Psoas muscle (tissue), 8 donors: ENCODE data around the gene CDKN1B. TPM values are rescaled to one million over a fixed set of nuclear protein-coding genes. Genes with fewer than 3 reads are reported as not detected.

ENCODE experiments used
- ATAC-seq, 4 donors: fragments of 200-7000 bp; cut with Tn5 transposase; one replicate each; pipeline ENCODE4 v1.9.1; 2020; ENCODE audit warnings: moderate library complexity in 3 of 4, mild to moderate bottlenecking in 2 of 4
- DNase-seq, 2 donors: peaks; one replicate each; pipeline ENCODE4 v3.0.0-alpha.2; 2020
- H3K27ac ChIP-seq: fragments of 200-600 bp; one replicate; pipeline ENCODE4 v1.8.0; 2022
- H3K27me3 ChIP-seq, 3 donors: fragments of 200-600 bp in 1 of 3; one replicate each; pipeline versions ENCODE4 v1.6.1 to v1.8.0; 2013 to 2022; ENCODE audit warnings: low read length in 2 of 3, mild to moderate bottlenecking in 2 of 3, moderate library complexity in 1 of 3; ENCODE audit not compliant: insufficient read depth in 3 of 3
- H3K36me3 ChIP-seq, 2 donors: fragments of 200-600 bp in 1 of 2; one replicate each; pipeline versions ENCODE4 v1.6.1 to v1.8.0; 2013 to 2022; ENCODE audit warnings: low read depth in 1 of 2, mild to moderate bottlenecking in 1 of 2, moderate library complexity in 1 of 2; ENCODE audit not compliant: insufficient read depth in 1 of 2
- H3K4me1 ChIP-seq: fragments of 200-600 bp; one replicate; pipeline ENCODE4 v1.8.0; 2022
- H3K4me3 ChIP-seq: fragments of 200-600 bp; one replicate; pipeline ENCODE4 v1.8.0; 2022; ENCODE audit warnings: mild to moderate bottlenecking
- H3K9me3 ChIP-seq: fragments of 200-600 bp; one replicate; pipeline ENCODE4 v1.8.0; 2022
- WGBS, 3 donors: extraction: QIAGEN DNeasy Blood & Tissue Kit; methylation state at CpG; one replicate each; pipeline versions ENCODE4 v1.1.6 to v1.1.7; 2013; 5-methylcytosine and 5-hydroxymethylcytosine counted together
- intact Hi-C, 2 donors: fragments of 100-400 bp; cut with DNase I; formaldehyde crosslinking; loops; one replicate each; pipeline versions ENCODE4 v1.11.0 to v1.14.2; 2022
- polyA plus RNA-seq, 3 donors: library from polyadenylated mRNA; stranded (reverse); fragments of 200-250 nt; gene quantifications; one replicate each; pipeline ENCODE4 v1.2.3, GENCODE V29; 2013
- total RNA-seq, 4 donors: library from RNA; stranded (reverse); fragmentation: NEBNext Ultra II Directional in 2 of 4; extraction: Animal tissue kit (Norgen Biotek cat#: 25700) in 2 of 4; gene quantifications; one replicate each; pipeline versions ENCODE4 v1.2.1 to v1.2.4, GENCODE V29; 2021 to 2023
- TF ChIP-seq, protein P1 (sequence below): fragments of 200-600 bp; IDR thresholded peaks from one replicate; pipeline ENCODE4 v1.8.0; 2022; ENCODE audit warnings: antibody characterized with exemption
- donor health status: healthy with polysubstance abuse.
- donor health status: DM: no; HTN: no; CAD: no; lungs with moderate emphysema.
- donor health status: Bipolar disorder and iron deficiency.
- donor health status: healthy.
- donor health status: DM: yes; HTN: yes; CAD: no.
- donor health status: DM: no; HTN: no; CAD: no.
- donor health status: DM: no; HTN: no; CAD: no.
- donor health status: DM: yes; HTN: yes; CAD: no.

Gene CDKN1B
- total and polyA plus RNA-seq, 7 donors = 20.7 to 62.8 (median 38.3) TPM

DNA sequence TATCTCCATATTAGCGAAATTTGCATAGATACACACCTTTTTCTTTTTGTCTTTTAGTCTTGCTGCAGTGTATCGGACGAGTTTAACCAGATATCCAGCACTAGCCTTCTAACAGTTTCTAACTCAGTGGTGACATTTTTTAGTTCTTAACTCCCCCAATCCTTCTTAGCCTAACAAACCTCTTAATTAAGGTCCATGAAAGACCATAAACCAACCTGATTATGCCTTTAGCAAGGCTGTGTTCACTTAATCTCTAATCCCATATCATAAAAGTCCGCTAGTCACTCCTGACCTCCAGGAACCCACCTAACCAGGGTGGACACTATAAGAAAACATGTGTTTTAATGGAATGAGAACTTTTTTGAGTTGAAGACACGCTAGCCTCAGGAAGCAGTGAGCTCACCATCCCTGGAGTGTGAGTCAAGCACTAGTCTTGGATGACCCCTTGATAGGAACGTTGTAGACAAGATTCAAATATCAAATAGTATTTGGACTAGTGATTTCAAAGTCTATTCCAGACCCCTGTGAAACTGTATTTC lies 9.5 kb downstream of the CDKN1B start:
- DNase-seq (no peak), ATAC-seq (no peak)
- Histone ChIP-seq H3K9me3 (no peaks in the 10 kb centered on the region), H3K4me1 (peaks cover 19% of the 10 kb centered on the region), H3K27me3 (no peaks in the 10 kb centered on the region), H3K36me3 (peaks cover 0 to 7% of the 10 kb centered on the region in 2 donors), H3K4me3 (peak overlapping the region; percentile 84), H3K27ac (peak overlapping the region; percentile 93)
- intact Hi-C loops = no loop called here
- TF ChIP-seq, protein P1, sequence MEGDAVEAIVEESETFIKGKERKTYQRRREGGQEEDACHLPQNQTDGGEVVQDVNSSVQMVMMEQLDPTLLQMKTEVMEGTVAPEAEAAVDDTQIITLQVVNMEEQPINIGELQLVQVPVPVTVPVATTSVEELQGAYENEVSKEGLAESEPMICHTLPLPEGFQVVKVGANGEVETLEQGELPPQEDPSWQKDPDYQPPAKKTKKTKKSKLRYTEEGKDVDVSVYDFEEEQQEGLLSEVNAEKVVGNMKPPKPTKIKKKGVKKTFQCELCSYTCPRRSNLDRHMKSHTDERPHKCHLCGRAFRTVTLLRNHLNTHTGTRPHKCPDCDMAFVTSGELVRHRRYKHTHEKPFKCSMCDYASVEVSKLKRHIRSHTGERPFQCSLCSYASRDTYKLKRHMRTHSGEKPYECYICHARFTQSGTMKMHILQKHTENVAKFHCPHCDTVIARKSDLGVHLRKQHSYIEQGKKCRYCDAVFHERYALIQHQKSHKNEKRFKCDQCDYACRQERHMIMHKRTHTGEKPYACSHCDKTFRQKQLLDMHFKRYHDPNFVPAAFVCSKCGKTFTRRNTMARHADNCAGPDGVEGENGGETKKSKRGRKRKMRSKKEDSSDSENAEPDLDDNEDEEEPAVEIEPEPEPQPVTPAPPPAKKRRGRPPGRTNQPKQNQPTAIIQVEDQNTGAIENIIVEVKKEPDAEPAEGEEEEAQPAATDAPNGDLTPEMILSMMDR = no peak
- 37 to 59% (median 52%) methylated on average over 6 of the region's 6 CpGs for WGBS, 3 donors

DNA sequence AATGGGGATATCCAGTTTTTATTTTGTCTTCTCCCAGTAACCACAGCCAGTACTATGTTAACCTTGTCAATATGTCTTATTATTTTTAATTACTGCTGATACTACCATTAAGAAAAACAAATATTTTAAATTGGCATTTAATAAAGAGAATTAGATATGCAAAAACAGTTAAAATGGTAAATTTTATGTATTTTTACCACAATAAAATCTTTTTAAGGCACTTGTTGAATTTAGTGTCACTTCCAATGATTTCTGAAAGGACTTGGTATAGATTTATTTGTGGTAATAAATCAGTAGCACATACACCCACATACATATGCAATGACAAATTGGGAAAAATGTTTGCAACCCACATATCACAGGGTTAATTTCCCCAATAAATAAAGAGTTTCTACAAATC lies 14.0 kb downstream of the CDKN1B start:
- Histone ChIP-seq H3K27ac (no peak overlapping the region), H3K27me3 (no peaks in the 10 kb centered on the region), H3K36me3 (no peaks in the 10 kb centered on the region), H3K9me3 (no peaks in the 10 kb centered on the region), H3K4me3 (no peak overlapping the region), H3K4me1 (no peaks in the 10 kb centered on the region)
- DNase-seq = no peak
- intact Hi-C loops = no loop called here
- TF ChIP-seq, protein P1 = no peak
- no peak for ATAC-seq

DNA sequence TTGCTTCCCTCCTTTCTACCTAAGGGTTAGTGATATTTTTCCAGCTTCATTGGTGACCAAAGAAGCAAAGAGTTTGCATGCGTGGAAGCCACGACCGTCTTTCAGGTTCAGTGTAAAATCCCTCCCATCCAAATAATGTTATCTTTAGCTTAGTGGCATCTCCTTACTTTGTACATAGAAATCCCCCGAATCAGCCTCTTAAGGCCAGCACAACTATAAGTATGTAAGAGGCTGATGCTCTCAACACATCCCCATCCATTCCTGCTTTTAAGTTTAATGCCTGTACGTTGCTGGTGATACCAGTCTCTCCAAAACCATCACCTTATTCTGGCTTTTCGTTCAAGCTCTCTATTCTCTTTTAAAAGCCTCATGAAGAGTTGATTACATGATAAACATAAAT lies 14.6 kb downstream of the CDKN1B start:
- H3K4me3 ChIP-seq = no peak overlapping the region
- ATAC-seq = no peak
- no peak overlapping the region for H3K27ac ChIP-seq
- WGBS, 3 donors = 86 to 91% (median 87%) methylated on average over 6 of the region's 6 CpGs
- intact Hi-C loops = no loop called here
- TF ChIP-seq, protein P1 = no peak
- no peaks in the 10 kb centered on the region for H3K9me3 ChIP-seq
- H3K36me3 ChIP-seq = no peaks in the 10 kb centered on the region
- DNase-seq = no peak
- no peaks in the 10 kb centered on the region for H3K4me1 ChIP-seq
- H3K27me3 ChIP-seq = no peaks in the 10 kb centered on the region

DNA sequence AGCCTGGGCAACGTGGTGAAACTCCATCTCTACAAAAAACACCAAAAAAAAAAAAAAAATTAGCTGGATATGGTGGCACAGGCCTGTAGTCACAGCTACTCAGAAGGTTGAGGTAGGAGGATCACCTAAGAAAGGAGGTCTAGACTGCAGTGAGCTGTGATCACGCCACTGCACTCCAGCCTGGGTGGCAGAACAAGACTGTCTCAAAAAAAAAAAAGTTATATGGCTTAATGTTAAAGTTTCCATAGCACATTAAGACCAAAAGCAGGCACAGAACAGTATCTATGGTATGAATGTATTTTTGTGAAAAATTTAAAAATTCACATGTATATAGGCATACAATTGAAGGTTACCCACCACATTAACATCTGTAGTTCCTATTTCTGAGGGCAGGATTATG lies 15.9 kb downstream of the CDKN1B start:
- intact Hi-C loops = no loop called here
- TF ChIP-seq, protein P1 = no peak

DNA sequence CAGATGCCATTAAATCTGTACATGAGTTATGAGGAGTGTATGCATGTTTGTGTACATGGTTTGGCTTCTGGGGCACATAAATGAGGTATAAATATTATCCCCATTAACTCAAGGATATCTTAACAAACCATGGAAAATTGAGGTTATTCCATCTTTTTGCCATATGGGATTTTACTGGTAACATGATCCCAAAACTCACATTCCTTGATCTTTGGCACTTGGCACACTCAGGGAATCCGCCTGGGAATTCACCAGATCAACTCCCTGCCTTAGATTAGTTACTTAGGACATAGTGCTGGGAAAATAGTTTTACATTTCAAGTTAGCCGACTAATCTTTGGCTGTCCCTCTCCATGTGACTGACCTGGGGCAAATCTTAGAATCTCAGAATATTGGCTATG lies 16.9 kb downstream of the CDKN1B start:
- Histone ChIP-seq H3K36me3 (no peaks in the 10 kb centered on the region), H3K4me3 (no peak overlapping the region), H3K27ac (no peak overlapping the region), H3K27me3 (no peaks in the 10 kb centered on the region), H3K4me1 (no peaks in the 10 kb centered on the region), H3K9me3 (no peaks in the 10 kb centered on the region)
- DNase-seq (no peak), ATAC-seq (no peak)
- TF ChIP-seq, protein P1 = no peak
- 50 to 74% (median 53%) methylated on average over 2 of the region's 2 CpGs for WGBS, 3 donors
- intact Hi-C loops = no loop called here

More for the DNA sequence above, 15.9 kb downstream of the CDKN1B start:
- H3K27ac ChIP-seq = no peak overlapping the region
- no peak for DNase-seq
- no peaks in the 10 kb centered on the region for H3K36me3 ChIP-seq
- WGBS, 3 donors = 63 to 75% (median 75%) methylated on average over 2 of the region's 2 CpGs
- H3K4me3 ChIP-seq = no peak overlapping the region
- H3K9me3 ChIP-seq = no peaks in the 10 kb centered on the region
- no peaks in the 10 kb centered on the region for H3K4me1 ChIP-seq
- H3K27me3 ChIP-seq = no peaks in the 10 kb centered on the region
- ATAC-seq = no peak
